Peyer's patch (tissue), 4 donors: ENCODE measurements around the gene GTSF1L.

Experiments
- POLR2A ChIP-seq, 2 donors: fragments of 450-650 bp; IDR thresholded peaks; one replicate each; pipeline ENCODE4 v1.5.1; 2017; ENCODE audit warnings: antibody characterized with exemption in 2 of 2, mild to moderate bottlenecking in 2 of 2, moderate library complexity in 2 of 2
- TF ChIP-seq, protein P1 (sequence below), 6 experiments: fragments of 450-650 bp in 4 of 6; fragments of 200-600 bp in 2 of 6; sonication (generic) in 1 of 6; IDR thresholded peaks; one replicate each; pipeline ENCODE4 v1.5.1; 2017 to 2019; ENCODE audit warnings: antibody characterized with exemption in 6 of 6, mild to moderate bottlenecking in 3 of 6, moderate library complexity in 1 of 6

DNA sequence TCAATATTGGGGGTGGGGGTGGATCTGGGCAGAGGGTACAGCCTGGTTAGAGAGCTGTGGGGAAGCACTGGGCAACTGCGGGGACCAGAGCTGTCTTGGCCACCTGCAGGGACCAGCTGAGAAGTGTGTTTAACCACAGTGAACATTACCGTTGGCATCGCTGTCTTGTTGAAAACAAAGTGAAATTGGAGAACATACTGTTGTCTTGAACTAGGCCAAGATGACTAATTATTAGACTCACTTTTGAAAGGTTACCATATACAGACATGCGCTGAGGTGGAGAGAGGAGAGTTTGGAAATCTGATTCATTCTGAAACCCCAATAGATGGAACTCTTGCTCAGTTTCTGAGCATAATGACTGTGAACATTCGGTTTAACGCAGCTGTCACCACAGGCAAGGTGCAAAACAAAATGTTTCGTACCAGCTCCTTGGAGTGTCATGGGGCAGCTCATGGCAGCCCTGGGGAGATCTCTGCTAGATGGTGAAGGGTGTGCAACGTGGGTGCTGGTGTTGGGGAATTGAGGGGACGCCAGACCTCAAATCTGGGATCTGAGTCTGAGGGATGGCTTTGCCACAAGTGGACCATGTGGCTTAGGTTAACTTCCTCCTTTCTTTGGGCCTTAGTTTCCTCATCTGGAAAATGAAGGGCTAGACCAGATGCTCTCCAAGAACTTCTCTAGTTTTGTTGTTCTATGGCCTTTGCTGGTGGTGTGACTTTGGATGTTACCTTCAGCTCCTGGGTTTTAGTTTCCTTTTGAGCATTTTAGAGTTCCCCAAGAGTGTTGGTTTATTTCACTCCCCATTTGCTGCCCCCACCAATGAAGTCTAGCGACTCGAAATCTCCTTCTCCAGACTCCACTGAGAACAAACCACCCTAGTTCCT lies 24.6 kb upstream of the GTSF1L start:
- TF ChIP-seq, protein P1, sequence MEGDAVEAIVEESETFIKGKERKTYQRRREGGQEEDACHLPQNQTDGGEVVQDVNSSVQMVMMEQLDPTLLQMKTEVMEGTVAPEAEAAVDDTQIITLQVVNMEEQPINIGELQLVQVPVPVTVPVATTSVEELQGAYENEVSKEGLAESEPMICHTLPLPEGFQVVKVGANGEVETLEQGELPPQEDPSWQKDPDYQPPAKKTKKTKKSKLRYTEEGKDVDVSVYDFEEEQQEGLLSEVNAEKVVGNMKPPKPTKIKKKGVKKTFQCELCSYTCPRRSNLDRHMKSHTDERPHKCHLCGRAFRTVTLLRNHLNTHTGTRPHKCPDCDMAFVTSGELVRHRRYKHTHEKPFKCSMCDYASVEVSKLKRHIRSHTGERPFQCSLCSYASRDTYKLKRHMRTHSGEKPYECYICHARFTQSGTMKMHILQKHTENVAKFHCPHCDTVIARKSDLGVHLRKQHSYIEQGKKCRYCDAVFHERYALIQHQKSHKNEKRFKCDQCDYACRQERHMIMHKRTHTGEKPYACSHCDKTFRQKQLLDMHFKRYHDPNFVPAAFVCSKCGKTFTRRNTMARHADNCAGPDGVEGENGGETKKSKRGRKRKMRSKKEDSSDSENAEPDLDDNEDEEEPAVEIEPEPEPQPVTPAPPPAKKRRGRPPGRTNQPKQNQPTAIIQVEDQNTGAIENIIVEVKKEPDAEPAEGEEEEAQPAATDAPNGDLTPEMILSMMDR (IDR thresholded peaks at IDR 0.05) = no peak
- no peak for TF ChIP-seq POLR2A (IDR thresholded peaks at IDR 0.05)
